ENCODE results near the gene GNG5. TPM values are rescaled to one million over a fixed set of nuclear protein-coding genes. Genes with fewer than 3 reads are reported as not detected.
"Not testable (repeated sequence)": the region's sequence is repeated elsewhere in the genome, so short reads cannot be mapped to it uniquely, and the experiment has no call there.

GNG5 gene
- total RNA-seq, 1 donor from 2014 or later, result 45.0 TPM

DNA sequence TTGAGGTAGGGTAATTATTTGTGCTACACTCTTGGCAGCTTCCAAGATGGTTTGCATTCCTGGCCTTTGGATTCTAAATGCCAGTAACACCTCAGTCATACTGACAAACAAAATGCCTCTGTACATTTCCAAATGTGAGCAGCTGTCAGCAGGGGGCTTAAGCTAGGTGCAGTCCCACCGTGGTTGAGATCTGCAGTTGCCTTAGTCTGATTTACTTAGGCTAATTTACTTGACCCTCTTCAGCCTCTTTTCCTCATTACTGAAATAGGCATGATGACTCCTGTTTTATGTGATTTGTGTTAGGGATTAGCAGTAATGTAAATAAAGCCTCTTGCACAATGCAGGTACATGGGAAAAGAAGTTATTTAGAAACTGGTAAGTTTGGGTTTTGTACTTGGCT lies 13.7 kb downstream of the GNG5 start:
- DNase-seq (ENCODE audit: low spot score) (no peak), ATAC-seq (peak; percentile 80)

DNA sequence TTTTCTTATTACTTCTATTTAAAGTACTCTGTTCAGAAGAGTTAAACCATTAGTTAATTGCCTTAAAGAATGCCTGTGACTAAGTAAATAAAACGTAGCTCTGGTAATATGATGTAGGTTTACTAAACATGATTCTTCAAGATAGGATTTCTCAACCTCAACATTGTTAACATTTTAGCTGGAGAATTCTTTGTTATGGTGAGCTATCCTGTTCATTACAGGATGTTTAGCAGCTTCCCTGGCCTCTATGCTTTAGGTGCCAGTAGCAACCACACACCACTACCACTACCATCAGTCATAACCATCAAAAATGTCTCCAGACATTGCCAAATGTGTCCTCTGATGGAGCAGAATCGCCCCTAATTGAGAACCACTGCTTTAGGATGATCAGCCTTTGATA lies 16.6 kb downstream of the GNG5 start:
- DNase-seq (ENCODE audit: low spot score), result no peak
- no peak for ATAC-seq

DNA sequence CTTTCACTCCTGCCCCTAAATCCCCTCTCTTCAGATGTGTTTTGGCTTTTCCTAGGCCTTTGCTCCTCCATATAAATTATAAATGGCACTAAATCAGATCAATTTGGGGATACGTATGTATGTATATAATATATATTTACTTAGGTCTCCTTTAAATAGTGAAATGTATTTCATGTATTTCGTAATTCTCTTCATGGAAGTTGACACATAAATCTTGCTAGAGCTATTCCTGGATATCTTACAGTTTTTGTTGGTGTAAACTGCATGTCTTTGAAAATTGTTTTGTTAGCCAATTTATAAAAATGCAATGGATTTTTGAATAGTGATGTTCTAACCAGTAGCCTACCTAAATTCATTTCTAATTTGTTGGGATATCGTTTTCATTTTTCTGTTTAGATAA lies 18.3 kb downstream of the GNG5 start:
- no peak for DNase-seq (ENCODE audit: low spot score)
- ATAC-seq, result no peak

- DNase-seq (ENCODE audit: low spot score) (no peak), ATAC-seq (no peak)
Observed at GRCh38 chr1:84481317-84481716, 25.1 kb downstream of the GNG5 start.

GRCh38 chr1:84480650-84481049 lies 25.7 kb downstream of the GNG5 start:
- ATAC-seq, result no peak
- no peak for DNase-seq (ENCODE audit: low spot score)

DNA sequence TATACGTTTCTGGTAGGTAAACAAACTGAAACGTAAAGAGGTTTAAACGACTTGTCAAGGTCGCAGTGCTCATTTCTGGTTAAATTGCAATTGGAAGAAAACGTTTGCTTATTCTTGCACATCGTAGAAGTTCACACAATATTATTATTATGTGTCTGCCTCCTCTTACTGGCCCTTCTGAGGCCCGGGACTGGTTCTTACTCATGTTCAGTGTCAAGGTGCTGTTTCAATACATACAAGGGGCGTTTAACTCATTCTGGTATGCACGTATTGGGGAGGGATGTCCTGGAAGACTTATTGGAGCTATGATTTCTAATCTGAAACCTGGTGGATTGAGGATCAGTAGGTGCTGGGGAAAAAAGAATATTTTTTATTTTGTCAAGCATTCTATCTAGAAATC lies 26.4 kb downstream of the GNG5 start:
- ATAC-seq, result no peak
- DNase-seq (ENCODE audit: low spot score), result no peak

GRCh38 chr1:84478876-84479868 lies 27.2 kb downstream of the GNG5 start, which contains the start of gene RPF1:
RPF1 (plus strand) TSS chr1:84479266; CDS start chr1:84479282, 16 bp downstream.
- peak; percentile 75 for DNase-seq (ENCODE audit: low spot score)
- ATAC-seq, result peak; percentile 95

DNA sequence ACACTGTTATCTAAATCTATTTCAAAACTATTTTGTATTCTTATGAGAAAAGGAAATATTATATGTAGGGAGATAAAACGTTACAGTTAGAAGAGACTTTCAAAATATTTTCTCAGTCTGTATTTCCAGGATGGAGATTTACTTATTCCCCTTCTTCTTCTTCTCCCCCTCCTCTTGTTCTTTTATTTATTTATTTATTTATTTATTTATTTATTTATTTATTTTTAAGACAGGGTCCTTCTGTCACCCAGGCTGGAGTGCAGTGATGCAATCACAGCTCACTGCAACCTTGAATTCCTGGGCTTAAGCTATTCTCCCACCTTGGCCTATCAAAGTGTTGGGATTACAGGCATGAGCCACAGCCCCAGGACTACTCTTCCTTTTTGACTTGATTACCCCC lies 30.2 kb downstream of the GNG5 start:
- ATAC-seq (no peak), DNase-seq (ENCODE audit: low spot score) (no peak)

- ATAC-seq (no peak), DNase-seq (ENCODE audit: low spot score) (no peak)
Observed at GRCh38 chr1:84467298-84467697, 39.1 kb downstream of the GNG5 start.

- ATAC-seq (no peak), DNase-seq (ENCODE audit: low spot score) (no peak)
Observed at GRCh38 chr1:84462118-84462517, 44.3 kb downstream of the GNG5 start.

DNA sequence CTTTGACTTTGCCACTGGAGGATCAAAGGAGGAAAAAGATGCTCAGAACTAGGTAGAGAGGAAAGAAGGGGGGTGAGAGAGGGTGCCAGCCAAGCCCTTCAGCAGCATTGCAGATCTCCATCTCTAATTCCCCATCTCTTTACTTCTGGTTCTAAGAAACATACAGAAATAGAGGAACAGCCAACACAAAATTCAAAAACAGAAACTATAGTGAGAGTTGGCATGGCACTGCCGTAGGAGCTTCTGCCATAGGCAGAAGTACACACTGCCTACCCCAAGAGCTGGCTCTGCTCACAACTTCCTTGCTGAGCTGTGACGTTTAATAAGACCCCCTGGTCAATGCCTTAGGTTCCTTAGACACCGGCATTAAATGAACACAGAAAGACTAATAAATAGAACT lies 53.9 kb downstream of the GNG5 start:
- no peak for ATAC-seq
- no peak for DNase-seq (ENCODE audit: low spot score)

DNA sequence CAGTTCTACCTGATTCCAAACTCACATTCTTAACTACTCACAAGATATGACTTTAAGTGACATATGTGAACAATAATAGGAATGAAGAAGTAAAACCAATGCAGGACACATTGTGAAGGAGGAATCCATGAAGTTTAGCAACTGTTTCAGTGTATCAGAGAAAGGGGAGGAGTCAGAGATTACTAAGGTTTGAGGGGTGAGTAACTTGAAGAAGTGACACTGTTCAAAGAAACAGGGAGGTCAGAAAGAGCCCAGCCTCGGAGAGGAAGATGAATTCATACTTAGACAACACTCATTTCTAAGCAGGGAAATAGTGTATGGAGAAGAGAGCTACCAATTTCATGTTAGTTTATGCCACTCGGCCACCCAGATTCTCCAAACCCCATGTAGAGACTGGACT lies 55.5 kb downstream of the GNG5 start:
- no peak for DNase-seq (ENCODE audit: low spot score)
- no peak for ATAC-seq

DNA sequence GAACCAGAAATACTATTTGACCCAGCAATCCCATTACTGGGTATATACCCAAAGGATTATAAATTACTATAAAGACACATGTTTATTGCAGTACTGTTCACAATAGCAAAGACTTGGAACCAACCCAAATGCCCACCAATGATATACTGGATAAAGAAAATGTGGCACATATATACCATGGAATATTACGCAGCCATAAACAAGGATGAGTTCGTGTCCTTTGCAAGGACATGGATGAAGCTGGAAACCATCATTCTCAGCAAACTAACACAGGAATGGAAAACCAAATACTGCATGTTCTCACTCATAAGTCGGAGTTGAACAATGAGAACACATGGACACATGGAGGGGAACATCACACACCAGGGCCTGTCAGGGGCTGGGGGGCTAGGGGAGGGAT lies 57.7 kb downstream of the GNG5 start:
- ATAC-seq; DNase-seq (ENCODE audit: low spot score): not testable (repeated sequence)

Other genes starting within 250 kb of the GNG5 start
- gene SAMD13, start 204.9 kb downstream of the GNG5 start, total RNA-seq, result 0.23 TPM
- not detected for gene DNASE2B, start 108.1 kb downstream of the GNG5 start, total RNA-seq
- 8.6 TPM for gene RPF1, start 27.3 kb downstream of the GNG5 start, total RNA-seq
- 1.6 TPM for gene SPATA1, start 195 bp downstream of the GNG5 start, total RNA-seq
- 27.2 TPM for gene CTBS, start 67.9 kb upstream of the GNG5 start, total RNA-seq
- gene SSX2IP, start 183.9 kb upstream of the GNG5 start, total RNA-seq, result 15.8 TPM

Measured in left lobe of liver (tissue), 2 donors.